ENCODE data around the gene OTUB2.

Gene OTUB2

GRCh38 chr14:93996130-93996695 is 29.9 kb upstream of the OTUB2 start:
- no peak for DNase-seq (ENCODE audit: low read depth, low spot score)

- DNase-seq (ENCODE audit: low read depth, low spot score) = no peak
Measured at GRCh38 chr14:93997082-93997481, 29.1 kb upstream of the OTUB2 start, which contains the start of gene CCDC197. Gene CCDC197, plus strand, starts transcription at chr14:93997301. Its CDS starts 831 bp downstream, at chr14:93998132.

- DNase-seq (ENCODE audit: low read depth, low spot score) = no peak
Measured at GRCh38 chr14:93997916-93998870, 27.9 kb upstream of the OTUB2 start.

GRCh38 chr14:93998871-93999403 is 27.2 kb upstream of the OTUB2 start:
- no peak for DNase-seq (ENCODE audit: low read depth, low spot score)

GRCh38 chr14:93999573-93999972 is 26.6 kb upstream of the OTUB2 start:
- no peak for DNase-seq (ENCODE audit: low read depth, low spot score)

GRCh38 chr14:94000267-94000666 is 25.9 kb upstream of the OTUB2 start:
- no peak for DNase-seq (ENCODE audit: low read depth, low spot score)

GRCh38 chr14:94001016-94001415 is 25.1 kb upstream of the OTUB2 start:
- DNase-seq (ENCODE audit: low read depth, low spot score) = no peak

GRCh38 chr14:94001501-94002396 is 24.4 kb upstream of the OTUB2 start:
- DNase-seq (ENCODE audit: low read depth, low spot score) = no peak

DNA sequence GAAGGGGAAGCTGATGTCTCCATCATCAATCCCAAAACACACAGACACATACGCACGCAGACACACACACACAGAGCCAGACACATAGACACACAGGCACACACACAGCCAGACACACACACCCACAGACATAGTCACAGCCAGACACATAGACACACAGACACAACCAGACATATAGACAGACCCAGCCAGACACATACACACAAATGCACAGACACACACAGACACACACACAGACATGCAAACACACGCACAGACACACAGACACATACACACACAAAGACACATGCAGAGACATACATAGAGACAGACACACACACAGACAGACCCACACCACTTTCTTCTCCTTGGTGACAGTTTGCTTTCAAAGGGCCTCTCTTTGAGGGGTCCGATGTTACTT is 22.7 kb upstream of the OTUB2 start:
- no peak for DNase-seq (ENCODE audit: low read depth, low spot score)

DNA sequence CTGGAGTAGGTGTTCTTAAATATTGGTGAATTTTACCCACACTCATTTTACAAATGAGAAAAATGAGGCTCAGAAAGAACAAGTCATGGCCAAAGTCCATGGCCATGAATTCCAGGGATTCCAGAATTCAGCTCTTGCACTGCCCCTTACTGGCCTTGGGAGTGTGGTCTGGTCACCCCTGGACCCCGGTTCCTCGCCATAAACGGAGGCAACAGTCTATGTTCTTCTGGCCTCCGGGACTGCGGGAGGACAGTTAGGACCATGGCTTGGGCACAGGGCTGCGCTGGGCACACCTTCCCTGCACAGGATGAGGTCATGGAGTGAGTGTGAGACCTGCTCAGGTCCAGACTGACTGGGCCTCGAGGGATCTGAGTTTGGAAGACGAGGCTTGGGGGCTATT is 22.1 kb upstream of the OTUB2 start:
- DNase-seq (ENCODE audit: low read depth, low spot score) = no peak

DNA sequence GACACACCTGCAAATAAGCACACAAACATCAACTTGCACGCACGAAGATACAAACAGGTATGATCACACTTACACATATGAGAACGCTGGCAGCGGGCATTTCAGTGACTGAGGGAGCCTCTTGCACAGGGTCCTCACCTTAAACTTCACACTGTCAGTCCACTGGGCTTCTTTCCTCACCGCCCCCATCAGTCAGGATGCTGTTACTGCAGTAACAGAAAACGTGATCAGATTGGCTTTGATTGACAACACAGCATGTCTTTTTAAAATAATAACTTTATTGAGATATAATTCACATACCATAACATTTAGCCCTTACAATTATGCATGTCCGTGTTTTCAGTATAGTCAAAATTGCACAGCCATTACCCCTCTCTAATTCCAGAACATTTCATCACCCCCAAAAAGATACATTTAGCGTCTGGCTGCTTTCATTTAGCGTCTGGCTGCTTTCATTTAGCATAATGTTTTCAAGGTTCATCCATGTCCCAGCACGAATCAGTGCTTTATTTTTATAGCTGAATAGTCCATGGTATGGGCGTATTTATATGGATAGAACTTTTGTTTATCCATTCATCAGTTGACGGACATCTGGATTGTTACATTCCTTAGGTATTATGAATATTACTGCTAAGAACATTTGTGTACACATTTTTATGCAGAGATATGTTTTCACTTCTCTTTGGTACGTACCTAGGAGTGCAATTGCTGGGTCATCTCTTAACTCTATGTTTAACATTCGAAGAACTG is 20.6 kb upstream of the OTUB2 start:
- DNase-seq (ENCODE audit: low read depth, low spot score) = no peak

DNA sequence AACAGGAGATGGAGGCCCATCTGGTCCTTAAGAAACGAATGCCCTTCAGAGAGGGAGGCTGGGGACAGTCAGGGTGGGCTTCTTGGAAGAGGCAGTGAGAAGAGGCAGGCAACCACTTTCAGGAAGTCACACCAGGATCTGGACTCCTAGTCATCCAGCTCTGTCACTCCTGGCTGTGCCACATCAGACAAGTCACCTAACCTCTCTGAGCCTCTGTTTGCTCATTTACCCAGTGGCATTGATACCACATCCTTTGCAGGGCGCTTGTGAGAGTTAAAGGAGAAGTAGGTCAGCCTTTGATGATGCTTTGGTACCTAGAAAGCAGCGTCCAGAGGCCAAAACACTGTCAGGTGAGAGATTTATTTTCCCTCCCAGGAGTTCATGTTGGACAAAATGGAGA is 17.9 kb upstream of the OTUB2 start:
- DNase-seq (ENCODE audit: low read depth, low spot score) = no peak

DNA sequence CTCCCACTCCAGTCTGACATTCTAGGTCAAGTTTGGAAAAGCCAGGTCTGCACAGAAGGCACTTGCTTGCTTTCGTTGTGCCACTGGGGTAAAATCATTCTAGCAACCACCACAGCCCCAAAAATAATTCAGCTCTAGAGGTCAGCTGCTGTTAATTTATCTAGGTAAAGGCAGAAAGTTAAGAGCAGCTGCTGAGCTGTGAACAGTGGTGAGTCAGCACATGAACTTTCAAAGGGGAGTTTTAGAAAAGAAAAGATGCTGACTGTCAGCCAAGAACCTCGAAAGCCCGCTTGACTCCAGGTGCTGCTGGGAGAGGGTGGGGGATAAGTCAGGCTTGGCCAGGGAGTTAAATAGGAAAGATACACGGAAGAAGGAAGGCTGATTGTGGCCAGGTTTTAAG is 16.4 kb upstream of the OTUB2 start:
- no peak for DNase-seq (ENCODE audit: low read depth, low spot score)

- DNase-seq (ENCODE audit: low read depth, low spot score) = no peak
Measured at GRCh38 chr14:94010625-94011024, 15.5 kb upstream of the OTUB2 start.

DNA sequence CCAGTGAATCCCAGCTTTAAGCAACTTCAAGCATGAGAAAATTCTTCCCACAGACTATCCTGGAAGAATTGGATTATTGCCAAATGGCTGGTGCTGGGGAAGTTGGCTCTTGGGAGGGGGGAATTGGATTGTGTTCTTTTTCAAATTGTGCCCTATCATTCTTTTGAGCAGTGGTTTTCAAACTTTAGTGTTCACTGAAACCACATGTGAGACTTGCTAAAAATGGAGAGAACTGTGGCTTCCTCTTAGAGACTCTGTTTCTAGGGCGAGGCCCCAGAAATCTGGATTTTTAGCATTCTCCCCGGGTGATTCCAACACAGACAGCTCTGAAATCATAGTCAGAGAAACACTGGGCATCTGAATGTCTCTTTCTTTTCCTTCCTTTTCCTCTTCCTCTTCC is 14.3 kb upstream of the OTUB2 start:
- no peak for DNase-seq (ENCODE audit: low read depth, low spot score)

DNA sequence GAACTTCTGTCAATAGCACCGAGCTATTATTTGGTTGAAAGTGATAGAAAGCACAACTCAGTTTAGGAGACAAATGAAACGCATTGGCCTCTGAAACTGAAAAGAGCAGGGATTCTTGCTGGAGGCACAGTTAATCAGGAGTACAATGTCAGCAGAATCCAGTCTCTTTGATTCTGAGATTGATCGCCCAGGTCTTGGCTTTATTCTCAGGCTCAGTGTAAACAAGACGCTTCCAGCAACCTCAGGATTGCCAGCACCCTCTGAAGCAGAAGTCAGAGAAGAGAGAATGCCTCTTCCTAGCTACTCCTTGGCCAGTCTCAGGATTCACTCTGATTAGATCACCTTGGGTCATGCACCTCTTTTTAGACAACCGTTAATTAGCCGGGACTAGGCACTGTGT is 11.8 kb upstream of the OTUB2 start:
- DNase-seq (ENCODE audit: low read depth, low spot score) = no peak

DNA sequence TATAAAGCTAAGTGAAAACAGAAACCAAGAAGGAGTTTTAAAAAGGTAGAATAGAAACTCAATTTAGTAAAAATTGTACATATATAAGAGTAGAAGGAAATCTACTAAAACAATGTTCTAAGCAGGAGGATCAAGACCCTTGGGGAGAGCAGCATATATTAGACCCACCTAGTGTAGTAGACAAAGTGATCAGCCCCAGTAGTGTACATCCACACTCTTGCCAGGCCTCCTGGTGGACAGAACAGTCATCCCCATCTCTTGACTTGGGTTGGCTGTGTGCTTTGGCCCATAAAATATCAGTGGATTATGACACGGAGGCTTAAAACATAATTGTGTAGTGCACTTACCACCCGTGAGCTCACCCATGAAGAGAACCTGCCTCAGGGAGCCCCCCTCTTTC is 10.9 kb upstream of the OTUB2 start:
- no peak for DNase-seq (ENCODE audit: low read depth, low spot score)

- no peak for DNase-seq (ENCODE audit: low read depth, low spot score)
Measured at GRCh38 chr14:94016446-94016976, 9.6 kb upstream of the OTUB2 start.

GRCh38 chr14:94018308-94018707 is 7.8 kb upstream of the OTUB2 start:
- DNase-seq (ENCODE audit: low read depth, low spot score) = no peak

- DNase-seq (ENCODE audit: low read depth, low spot score) = no peak
Measured at GRCh38 chr14:94019329-94019728, 6.8 kb upstream of the OTUB2 start.

GRCh38 chr14:94020267-94020666 is 5.9 kb upstream of the OTUB2 start:
- DNase-seq (ENCODE audit: low read depth, low spot score) = no peak

Data from activated naive CD8-positive, alpha-beta T cell treated with anti-CD3 and anti-CD28 coated beads, Interleukin-2, amount 50 U/mL, for 16 hours (primary cell).